Bronchial epithelial cell (primary cell): ENCODE results near the gene ARHGAP19. TPM values are rescaled to one million over a fixed set of nuclear protein-coding genes. Genes with fewer than 3 reads are reported as not detected.

ENCODE experiments used
- DNase-seq: peaks from one replicate; pipeline ENCODE4 v3.0.0-alpha.2; 2010; ENCODE audit warnings: low read depth
- FAIRE-seq: peaks from 2 replicates; lab custom pipeline; 2011; peaks lifted over from hg19 to GRCh38; lab: Jason Lieb, UNC
- H3K27me3 ChIP-seq: 2 replicates; pipeline ENCODE4 v1.5.1; 2011; ENCODE audit warnings: low read length; ENCODE audit not compliant: control insufficient read depth, insufficient read depth
- H3K36me3 ChIP-seq: 2 replicates; pipeline ENCODE4 v1.5.1; 2011; ENCODE audit warnings: low read length; ENCODE audit not compliant: control insufficient read depth, insufficient read depth
- H3K4me3 ChIP-seq: 2 replicates; pipeline ENCODE4 v1.5.1; 2011; ENCODE audit warnings: mild to moderate bottlenecking, low read depth, low read length, control low read depth
- total RNA-seq: library from RNA; depleted of rRNA; stranded (reverse); fragments of >200 nt; gene quantifications from 2 replicates; pipeline ENCODE4 v1.2.1, GENCODE V29; 2014
- TF ChIP-seq, protein P1 (sequence below): IDR thresholded peaks from 2 replicates; pipeline ENCODE4 v1.5.1; 2011; ENCODE audit warnings: mild to moderate bottlenecking, moderate library complexity, low read length, control low read depth, inconsistent platforms; ENCODE audit not compliant: insufficient read depth, severe bottlenecking

The ARHGAP19 gene
- total RNA-seq, 1 donor from 2014 or later, result 4.7 TPM

DNA sequence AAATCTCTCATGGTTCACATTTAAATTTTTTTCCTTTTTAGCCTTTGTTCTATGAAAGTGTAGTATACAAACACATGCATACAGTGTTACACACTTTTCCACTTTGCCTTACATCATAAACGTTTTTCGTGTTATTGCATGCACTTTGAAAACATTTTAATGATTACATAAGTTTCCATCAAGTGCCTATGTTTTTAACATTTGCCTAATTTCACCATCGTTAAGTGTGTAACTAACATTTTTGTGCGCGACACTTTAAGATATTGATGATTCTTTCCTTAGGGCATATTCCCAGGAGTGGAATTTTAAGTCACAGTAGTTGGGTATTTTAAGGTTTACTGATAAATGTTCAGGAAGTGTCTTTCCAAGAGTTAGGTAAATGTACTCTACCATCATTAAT lies 43.6 kb upstream of the ARHGAP19 start:
- TF ChIP-seq, protein P1, sequence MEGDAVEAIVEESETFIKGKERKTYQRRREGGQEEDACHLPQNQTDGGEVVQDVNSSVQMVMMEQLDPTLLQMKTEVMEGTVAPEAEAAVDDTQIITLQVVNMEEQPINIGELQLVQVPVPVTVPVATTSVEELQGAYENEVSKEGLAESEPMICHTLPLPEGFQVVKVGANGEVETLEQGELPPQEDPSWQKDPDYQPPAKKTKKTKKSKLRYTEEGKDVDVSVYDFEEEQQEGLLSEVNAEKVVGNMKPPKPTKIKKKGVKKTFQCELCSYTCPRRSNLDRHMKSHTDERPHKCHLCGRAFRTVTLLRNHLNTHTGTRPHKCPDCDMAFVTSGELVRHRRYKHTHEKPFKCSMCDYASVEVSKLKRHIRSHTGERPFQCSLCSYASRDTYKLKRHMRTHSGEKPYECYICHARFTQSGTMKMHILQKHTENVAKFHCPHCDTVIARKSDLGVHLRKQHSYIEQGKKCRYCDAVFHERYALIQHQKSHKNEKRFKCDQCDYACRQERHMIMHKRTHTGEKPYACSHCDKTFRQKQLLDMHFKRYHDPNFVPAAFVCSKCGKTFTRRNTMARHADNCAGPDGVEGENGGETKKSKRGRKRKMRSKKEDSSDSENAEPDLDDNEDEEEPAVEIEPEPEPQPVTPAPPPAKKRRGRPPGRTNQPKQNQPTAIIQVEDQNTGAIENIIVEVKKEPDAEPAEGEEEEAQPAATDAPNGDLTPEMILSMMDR, result no peak
- DNase-seq, result no peak
- H3K27me3 ChIP-seq, result no peaks in the 10 kb centered on the region
- no peak for FAIRE-seq
- H3K4me3 ChIP-seq, result no peak overlapping the region
- H3K36me3 ChIP-seq, result no peaks in the 10 kb centered on the region

DNA sequence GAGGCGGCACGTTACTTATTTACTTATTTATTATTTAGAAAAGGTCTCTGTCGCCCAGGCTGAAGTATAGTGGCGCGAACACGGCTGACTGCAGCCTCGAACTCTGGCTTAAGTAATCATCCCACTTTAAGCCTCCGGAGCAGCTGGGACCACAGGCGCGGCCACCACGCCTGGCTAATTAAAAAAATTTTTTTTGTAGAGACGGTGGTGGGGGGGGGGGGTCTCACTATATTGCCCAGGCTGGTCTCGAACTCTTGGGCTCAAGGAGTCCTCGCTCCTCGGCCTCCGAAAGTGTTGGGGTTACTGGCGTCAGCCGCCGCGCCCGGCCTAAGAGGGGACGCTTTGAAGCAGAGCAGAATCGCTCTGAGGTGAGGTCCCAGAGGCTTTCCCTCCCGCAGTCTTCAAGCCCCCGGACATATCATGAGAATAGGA lies 42.8 kb upstream of the ARHGAP19 start:
- TF ChIP-seq, protein P1, result no peak
- H3K36me3 ChIP-seq, result no peaks in the 10 kb centered on the region
- DNase-seq (no peak), FAIRE-seq (no peak)
- peak overlapping the region; percentile 83 for H3K4me3 ChIP-seq
- no peaks in the 10 kb centered on the region for H3K27me3 ChIP-seq

DNA sequence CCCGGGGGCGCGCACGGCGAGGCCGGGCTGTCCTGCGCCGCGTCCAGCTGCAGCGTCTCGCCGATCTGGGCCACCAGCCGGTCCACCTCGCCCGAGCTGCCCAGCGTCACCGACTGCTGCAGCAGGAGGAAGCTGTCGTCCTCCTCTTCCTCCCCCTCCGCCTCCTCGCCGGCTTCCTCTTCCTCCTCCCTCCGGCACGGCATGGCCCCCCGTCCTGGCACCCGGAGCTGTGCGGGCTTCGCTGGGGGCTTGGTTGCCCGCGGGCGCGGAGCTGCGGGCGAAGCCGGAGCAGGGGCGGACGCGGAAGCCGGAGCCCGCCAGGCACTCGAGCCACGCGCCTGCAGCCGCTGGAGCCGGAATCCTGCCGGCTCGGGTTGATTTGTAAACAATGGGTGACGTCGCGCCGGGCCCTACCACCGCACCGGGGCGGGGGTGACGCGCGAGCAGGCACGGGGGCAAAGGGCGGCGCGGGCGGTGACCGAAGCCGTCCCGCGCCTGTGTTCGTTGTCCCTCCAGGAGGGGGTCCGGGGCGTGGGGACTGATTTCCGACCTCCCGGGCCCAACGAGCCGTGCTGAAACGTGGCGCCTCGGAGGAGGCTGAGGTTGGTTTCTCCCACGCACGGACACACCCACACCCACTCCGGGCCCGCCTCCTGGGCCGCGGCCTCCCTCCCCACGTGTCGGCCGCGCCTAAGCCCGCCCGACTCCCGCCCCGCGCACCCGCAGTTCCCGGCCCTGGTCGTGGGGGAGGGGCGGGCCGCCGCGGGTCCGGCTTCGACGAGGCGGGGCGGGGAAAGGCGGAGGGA lies 42.1 kb upstream of the ARHGAP19 start, which contains the start of gene FRAT2:
Gene FRAT2 (minus strand): TSS at position 360 of the 806 bp plus-strand sequence. CDS start 157 bp downstream, at position 203.
- Histone ChIP-seq H3K27me3 (no peaks in the 10 kb centered on the region), H3K4me3 (peak within 1 kb of the TSS; percentile 83), H3K36me3 (no peaks in the 10 kb centered on the region)
- TF ChIP-seq, protein P1, result no peak
- no peak for FAIRE-seq
- DNase-seq, result peak; percentile 72

DNA sequence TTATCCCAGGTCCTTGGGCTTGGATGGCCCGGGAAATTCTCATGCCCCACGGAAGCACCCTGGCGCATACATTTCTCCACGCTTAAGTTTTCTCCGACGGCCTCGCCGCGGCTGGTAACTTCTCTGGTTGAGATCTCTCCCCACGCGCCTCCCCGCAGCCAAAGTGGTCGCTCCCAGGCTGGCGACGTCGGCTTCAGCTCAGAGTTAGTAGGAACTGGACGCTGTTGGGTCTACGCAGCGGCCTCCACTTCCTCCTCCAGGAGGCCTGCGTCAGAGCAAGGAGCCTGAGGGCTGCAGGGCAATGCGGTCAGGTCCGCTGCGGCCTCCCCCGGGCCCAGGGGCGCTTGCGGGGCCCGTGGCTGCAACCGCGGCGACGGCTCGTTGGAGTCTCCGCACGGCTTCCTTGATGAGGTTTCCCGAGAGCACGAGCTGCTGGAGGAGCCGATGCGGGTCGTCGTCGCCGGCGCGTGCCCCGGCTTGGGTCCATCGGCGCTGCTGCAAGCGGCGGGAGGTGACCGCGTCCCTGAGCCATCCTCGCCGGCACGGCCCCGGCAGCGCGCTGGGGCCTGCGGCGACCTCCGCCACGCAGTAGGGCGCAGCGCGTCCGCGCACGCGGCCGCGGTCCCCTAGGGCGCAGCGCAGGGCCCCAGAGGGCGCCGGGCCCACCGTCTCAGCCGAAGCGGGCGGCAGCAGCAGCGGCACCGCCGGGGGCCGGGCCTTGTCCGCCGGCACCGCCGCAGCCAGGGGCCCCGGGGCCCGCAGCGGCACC lies 41.3 kb upstream of the ARHGAP19 start:
- FAIRE-seq (no peak), DNase-seq (no peak)
- TF ChIP-seq, protein P1, result no peak
- Histone ChIP-seq H3K27me3 (no peaks in the 10 kb centered on the region), H3K36me3 (no peaks in the 10 kb centered on the region), H3K4me3 (peak overlapping the region; percentile 83)

DNA sequence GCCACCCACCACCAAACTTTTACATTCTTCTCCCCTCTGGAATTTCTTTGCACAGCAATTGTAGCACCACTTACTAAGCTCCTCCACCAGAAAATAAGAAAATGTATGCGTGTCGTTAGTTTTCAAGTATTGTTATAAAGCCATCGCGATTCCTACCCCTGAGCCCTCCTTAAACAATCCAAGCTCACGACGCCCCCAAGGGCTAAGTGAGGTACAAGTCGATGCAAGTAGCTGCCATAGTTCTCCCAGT lies 40.8 kb upstream of the ARHGAP19 start:
- no peaks in the 10 kb centered on the region for H3K27me3 ChIP-seq
- FAIRE-seq, result no peak
- no peaks in the 10 kb centered on the region for H3K36me3 ChIP-seq
- DNase-seq, result no peak
- peak overlapping the region; percentile 83 for H3K4me3 ChIP-seq
- TF ChIP-seq, protein P1, result no peak
